ENCODE data around the gene RASL10B.

GRCh38 chr17:35752945-35753764 is 21.7 kb downstream of the RASL10B start, which contains the start of gene GAS2L2:
- TF ChIP-seq POLR2AphosphoS5 (IDR thresholded peaks at IDR 0.05; ENCODE audit: low read depth, low read length) (no peak), POU2F2 (IDR thresholded peaks at IDR 0.05; ENCODE audit: low read depth, low read length) (no peak), PAX5 (IDR thresholded peaks at IDR 0.05; ENCODE audit: insufficient read depth, low read length, severe bottlenecking) (no peak), POLR2A (IDR thresholded peaks at IDR 0.05; ENCODE audit: low read depth, low read length) (no peak)
